ENCODE measurements around the gene SREK1. TPM values are rescaled to one million over a fixed set of nuclear protein-coding genes. Genes with fewer than 3 reads are reported as not detected.
A peak's percentile ranks its signal among the peaks of the same experiment; 100 is the strongest.

SREK1 gene
- total RNA-seq, result 60.7 TPM
- long read RNA-seq, full-length matches to known transcripts, result 5 of 55 reads
- long read RNA-seq, partial matches to known transcripts, result 38 of 55 reads
- long read RNA-seq, other reads (novel, unspliced or antisense), result 12 of 55 reads

DNA sequence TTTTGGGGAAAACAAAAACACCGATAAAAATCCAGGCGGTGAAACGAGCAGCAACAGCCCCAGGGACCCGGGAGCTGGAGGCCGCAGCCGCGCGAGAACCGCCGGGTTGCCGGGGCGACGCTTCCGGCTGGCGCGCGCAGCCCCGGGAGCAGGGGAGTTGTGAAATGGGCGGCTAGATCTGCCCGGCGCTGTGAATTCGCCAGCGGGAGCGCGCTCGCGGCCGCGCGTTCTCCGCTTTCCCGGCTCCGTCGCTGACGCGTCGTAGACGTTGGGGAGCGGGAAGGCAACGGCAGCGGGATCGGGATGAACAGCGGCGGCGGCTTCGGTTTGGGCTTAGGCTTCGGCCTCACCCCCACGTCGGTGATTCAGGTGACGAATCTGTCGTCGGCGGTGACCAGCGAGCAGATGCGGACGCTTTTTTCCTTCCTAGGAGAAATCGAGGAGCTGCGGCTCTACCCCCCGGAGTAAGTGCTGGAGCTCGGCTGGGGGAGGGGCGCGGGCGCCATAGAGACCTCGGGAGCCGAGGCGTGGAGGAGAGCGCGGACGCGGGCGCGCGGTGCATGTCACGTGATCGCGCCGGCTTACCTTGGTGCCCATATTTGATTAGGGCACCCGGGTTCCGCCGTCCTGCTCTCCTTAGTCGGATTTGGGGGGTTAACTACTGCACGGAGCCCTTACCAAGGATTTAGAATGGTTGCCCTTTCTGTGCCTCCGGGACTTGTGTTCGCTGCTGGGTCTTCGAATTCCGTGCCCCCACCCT is at the start of gene SREK1:
TSS of gene SREK1 (plus strand) at position 227 of the 760 bp plus-strand sequence. CDS start at position 304, 77 bp downstream.
- peak; percentile 97 to 98 for ATAC-seq
- peak within 1 kb of the TSS; percentile 71 for H3K4me3 ChIP-seq
- intact Hi-C loops (cut with DNase I), result no loop called here
- peak; percentile 95 for DNase-seq
- H3K4me1 ChIP-seq, result peaks cover 43% of the 10 kb centered on the region
- H3K27me3 ChIP-seq (ENCODE audit: low read depth), result no peaks in the 10 kb centered on the region
- H3K27ac ChIP-seq, result peak within 1 kb of the TSS; percentile 99
- no peaks in the 10 kb centered on the region for H3K36me3 ChIP-seq
- TF ChIP-seq, protein P1, sequence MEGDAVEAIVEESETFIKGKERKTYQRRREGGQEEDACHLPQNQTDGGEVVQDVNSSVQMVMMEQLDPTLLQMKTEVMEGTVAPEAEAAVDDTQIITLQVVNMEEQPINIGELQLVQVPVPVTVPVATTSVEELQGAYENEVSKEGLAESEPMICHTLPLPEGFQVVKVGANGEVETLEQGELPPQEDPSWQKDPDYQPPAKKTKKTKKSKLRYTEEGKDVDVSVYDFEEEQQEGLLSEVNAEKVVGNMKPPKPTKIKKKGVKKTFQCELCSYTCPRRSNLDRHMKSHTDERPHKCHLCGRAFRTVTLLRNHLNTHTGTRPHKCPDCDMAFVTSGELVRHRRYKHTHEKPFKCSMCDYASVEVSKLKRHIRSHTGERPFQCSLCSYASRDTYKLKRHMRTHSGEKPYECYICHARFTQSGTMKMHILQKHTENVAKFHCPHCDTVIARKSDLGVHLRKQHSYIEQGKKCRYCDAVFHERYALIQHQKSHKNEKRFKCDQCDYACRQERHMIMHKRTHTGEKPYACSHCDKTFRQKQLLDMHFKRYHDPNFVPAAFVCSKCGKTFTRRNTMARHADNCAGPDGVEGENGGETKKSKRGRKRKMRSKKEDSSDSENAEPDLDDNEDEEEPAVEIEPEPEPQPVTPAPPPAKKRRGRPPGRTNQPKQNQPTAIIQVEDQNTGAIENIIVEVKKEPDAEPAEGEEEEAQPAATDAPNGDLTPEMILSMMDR (IDR thresholded peaks at IDR 0.05), result no peak
- no peaks in the 10 kb centered on the region for H3K9me3 ChIP-seq

GRCh38 chr5:66100851-66101250 is 43.2 kb upstream of the SREK1 start:
- ATAC-seq (no peak), DNase-seq (no peak)
- Histone ChIP-seq H3K4me1 (no peaks in the 10 kb centered on the region), H3K4me3 (no peak overlapping the region), H3K27me3 (ENCODE audit: low read depth) (no peaks in the 10 kb centered on the region), H3K9me3 (peaks cover 28% of the 10 kb centered on the region), H3K36me3 (no peaks in the 10 kb centered on the region), H3K27ac (no peak overlapping the region)
- intact Hi-C loops (cut with DNase I), result no loop called here
- TF ChIP-seq, protein P1 (IDR thresholded peaks at IDR 0.05), result no peak

- ATAC-seq (no peak), DNase-seq (no peak)
- Histone ChIP-seq H3K4me3 (no peak overlapping the region), H3K4me1 (no peaks in the 10 kb centered on the region), H3K9me3 (peaks cover 29% of the 10 kb centered on the region), H3K27me3 (ENCODE audit: low read depth) (no peaks in the 10 kb centered on the region), H3K27ac (no peak overlapping the region), H3K36me3 (no peaks in the 10 kb centered on the region)
- intact Hi-C loops (cut with DNase I), result no loop called here
- TF ChIP-seq, protein P1 (IDR thresholded peaks at IDR 0.05), result no peak
Measured at GRCh38 chr5:66113160-66113559, 30.9 kb upstream of the SREK1 start.

DNA sequence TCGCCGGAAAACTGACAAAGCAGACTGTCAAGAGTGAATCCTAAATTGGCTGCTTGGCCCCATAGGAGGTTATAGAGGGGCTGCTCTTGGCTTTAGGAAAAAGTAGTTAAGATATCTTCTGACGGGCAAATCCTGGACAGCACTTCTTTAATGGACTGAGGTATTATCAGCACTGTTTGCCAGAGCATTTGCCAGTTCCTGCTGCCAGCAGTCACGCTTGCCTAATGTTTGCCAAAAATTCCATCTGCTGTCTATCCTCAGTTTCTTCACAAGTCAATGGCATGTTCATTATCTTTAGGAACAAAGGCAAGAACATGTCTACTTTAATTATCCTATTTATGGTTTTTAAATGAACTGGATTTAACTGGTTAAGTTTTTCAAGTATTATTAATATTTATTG is 25.8 kb upstream of the SREK1 start:
- H3K36me3 ChIP-seq, result no peaks in the 10 kb centered on the region
- intact Hi-C loops (cut with DNase I), result no loop called here
- no peak for ATAC-seq

GRCh38 chr5:66122379-66123034 is 21.6 kb upstream of the SREK1 start:
- Histone ChIP-seq H3K36me3 (no peaks in the 10 kb centered on the region), H3K4me1 (no peaks in the 10 kb centered on the region), H3K4me3 (no peak overlapping the region), H3K9me3 (no peaks in the 10 kb centered on the region), H3K27me3 (ENCODE audit: low read depth) (no peaks in the 10 kb centered on the region), H3K27ac (no peak overlapping the region)
- intact Hi-C loops (cut with DNase I), result no loop called here
- TF ChIP-seq, protein P1 (IDR thresholded peaks at IDR 0.05), result no peak
- DNase-seq (no peak), ATAC-seq (no peak)

More for the DNA sequence above, 25.8 kb upstream of the SREK1 start:
- Histone ChIP-seq H3K9me3 (no peaks in the 10 kb centered on the region), H3K4me3 (no peak overlapping the region), H3K27ac (no peak overlapping the region), H3K4me1 (no peaks in the 10 kb centered on the region), H3K27me3 (ENCODE audit: low read depth) (no peaks in the 10 kb centered on the region)
- DNase-seq, result no peak
- TF ChIP-seq, protein P1 (IDR thresholded peaks at IDR 0.05), result no peak
